Mucosa of descending colon (tissue), 3 donors: ENCODE results near the gene MVD. TPM values are rescaled to one million over a fixed set of nuclear protein-coding genes. Genes with fewer than 3 reads are reported as not detected.
A peak's percentile ranks its signal among the peaks of the same experiment; 100 is the strongest.
"Not testable (repeated sequence)": the region's sequence is repeated elsewhere in the genome, so short reads cannot be mapped to it uniquely, and the experiment has no call there.

Source experiments
- ATAC-seq: fragments of 200-7000 bp; cut with Tn5 transposase; one replicate; pipeline ENCODE4 v1.9.1; 2020; ENCODE audit warnings: mild to moderate bottlenecking, moderate library complexity
- DNase-seq, 3 donors: peaks; one replicate each; pipeline ENCODE4 v3.0.0-alpha.2; 2020
- H3K36me3 ChIP-seq: fragments of 200-600 bp; one replicate; pipeline ENCODE4 v1.8.0; 2021; ENCODE audit warnings: low read depth, mild to moderate bottlenecking
- H3K4me1 ChIP-seq: fragments of 200-600 bp; one replicate; pipeline ENCODE4 v1.8.0; 2021; ENCODE audit warnings: low read depth, mild to moderate bottlenecking
- H3K4me3 ChIP-seq: fragments of 200-600 bp; one replicate; pipeline ENCODE4 v1.8.0; 2021; ENCODE audit warnings: mild to moderate bottlenecking
- H3K9me3 ChIP-seq: fragments of 200-600 bp; one replicate; pipeline ENCODE4 v1.8.0; 2021; ENCODE audit warnings: mild to moderate bottlenecking
- intact Hi-C, 2 donors: fragments of 100-400 bp; cut with DNase I in 1 of 2; cut with micrococcal nuclease in 1 of 2; formaldehyde crosslinking; loops; one replicate each; pipeline versions ENCODE4 v1.11.0 to v1.11.1; 2022; cut with DNase I, micrococcal nuclease
- total RNA-seq, 3 donors: library from RNA; stranded (reverse); fragmentation: NEBNext Ultra II Directional in 2 of 3; extraction: Animal tissue kit (Norgen Biotek cat#: 25700) in 2 of 3; gene quantifications; one replicate each; pipeline versions ENCODE4 v1.2.1 to v1.2.4, GENCODE V29; 2021 to 2023
- TF ChIP-seq, protein P1 (sequence below): fragments of 200-600 bp; IDR thresholded peaks from one replicate; pipeline ENCODE4 v1.8.0; 2022; ENCODE audit warnings: antibody characterized with exemption, mild to moderate bottlenecking
- donor health status: DM: no; HTN: no; CAD: no; lungs with moderate emphysema.
- donor health status: DM: no; HTN: no; CAD: no.
- donor health status: DM: no; HTN: yes; CAD: no.

Gene MVD
- total RNA-seq, 3 donors from 2014 or later: 42.7 to 89.5 (median 72.5) TPM

DNA sequence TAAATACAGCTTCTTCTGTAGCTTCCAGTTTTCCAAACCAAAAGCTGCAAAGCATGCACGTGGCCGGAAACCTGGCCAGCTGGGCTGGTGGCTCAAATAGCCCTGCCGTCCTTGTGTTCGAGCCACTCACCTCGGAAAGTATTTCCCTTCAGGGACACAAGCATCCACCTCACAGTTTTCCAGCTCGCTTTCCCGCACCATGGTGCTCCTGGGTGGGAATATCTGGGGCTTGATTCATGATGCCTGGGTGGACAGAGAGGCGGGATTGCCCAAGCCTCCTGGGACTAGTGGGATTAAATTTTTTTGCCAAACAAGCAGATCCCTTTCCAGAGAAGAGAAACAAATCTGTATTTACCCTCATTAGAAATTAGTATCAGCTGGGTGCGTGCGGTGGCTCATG is 7.1 kb upstream of the MVD start:
- ATAC-seq: no peak
- no peak overlapping the region for H3K4me3 ChIP-seq
- intact Hi-C loops: no loop called here
- DNase-seq: no peak
- H3K36me3 ChIP-seq: no peaks in the 10 kb centered on the region
- TF ChIP-seq, protein P1, sequence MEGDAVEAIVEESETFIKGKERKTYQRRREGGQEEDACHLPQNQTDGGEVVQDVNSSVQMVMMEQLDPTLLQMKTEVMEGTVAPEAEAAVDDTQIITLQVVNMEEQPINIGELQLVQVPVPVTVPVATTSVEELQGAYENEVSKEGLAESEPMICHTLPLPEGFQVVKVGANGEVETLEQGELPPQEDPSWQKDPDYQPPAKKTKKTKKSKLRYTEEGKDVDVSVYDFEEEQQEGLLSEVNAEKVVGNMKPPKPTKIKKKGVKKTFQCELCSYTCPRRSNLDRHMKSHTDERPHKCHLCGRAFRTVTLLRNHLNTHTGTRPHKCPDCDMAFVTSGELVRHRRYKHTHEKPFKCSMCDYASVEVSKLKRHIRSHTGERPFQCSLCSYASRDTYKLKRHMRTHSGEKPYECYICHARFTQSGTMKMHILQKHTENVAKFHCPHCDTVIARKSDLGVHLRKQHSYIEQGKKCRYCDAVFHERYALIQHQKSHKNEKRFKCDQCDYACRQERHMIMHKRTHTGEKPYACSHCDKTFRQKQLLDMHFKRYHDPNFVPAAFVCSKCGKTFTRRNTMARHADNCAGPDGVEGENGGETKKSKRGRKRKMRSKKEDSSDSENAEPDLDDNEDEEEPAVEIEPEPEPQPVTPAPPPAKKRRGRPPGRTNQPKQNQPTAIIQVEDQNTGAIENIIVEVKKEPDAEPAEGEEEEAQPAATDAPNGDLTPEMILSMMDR: no peak
- H3K4me1 ChIP-seq: no peaks in the 10 kb centered on the region
- no peaks in the 10 kb centered on the region for H3K9me3 ChIP-seq

DNA sequence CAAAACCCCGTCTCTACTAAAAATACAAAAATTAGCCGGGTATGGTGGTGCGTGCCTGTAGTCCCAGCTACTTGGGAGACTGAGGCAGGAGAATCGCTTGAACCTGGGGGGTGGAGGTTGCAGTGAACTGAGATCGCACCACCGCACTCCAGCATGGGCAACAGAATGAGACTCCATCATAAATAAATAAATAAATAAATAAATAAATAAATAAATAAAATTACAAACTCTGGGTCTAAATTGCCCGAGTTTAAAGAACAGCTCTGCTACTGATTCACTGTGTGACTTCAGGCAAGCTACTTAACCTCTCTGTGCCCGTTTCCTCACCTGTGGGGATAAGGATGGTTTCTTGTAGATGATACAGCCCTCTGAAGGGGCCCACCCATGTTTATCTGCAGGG is 6.6 kb upstream of the MVD start:
- H3K4me3 ChIP-seq, intact Hi-C loops, H3K4me1 ChIP-seq, DNase-seq, ATAC-seq, H3K36me3 ChIP-seq, H3K9me3 ChIP-seq: not testable (repeated sequence)

DNA sequence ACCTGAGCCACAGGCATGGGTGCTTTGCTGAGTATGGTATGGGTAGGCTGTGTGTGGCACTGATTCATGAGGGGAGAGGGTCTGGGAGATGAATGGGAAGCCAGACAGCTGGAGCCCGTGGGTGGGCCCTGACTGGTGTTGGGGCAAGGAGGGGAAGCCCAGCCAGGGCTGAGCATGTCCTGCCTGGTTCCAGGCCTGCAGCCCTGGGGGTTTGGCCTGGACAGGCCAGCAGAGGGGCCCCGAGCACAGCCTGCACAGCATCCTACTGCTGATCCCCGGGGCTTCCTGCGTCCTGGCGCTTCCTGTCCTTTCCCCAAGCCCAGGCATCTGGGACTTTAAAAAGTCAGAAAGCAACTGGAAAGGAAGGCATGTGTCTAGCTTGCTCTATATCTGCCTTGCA is 4.6 kb upstream of the MVD start:
- ATAC-seq: no peak
- TF ChIP-seq, protein P1: no peak
- intact Hi-C loops: no loop called here
- Histone ChIP-seq H3K36me3 (no peaks in the 10 kb centered on the region), H3K4me3 (no peak overlapping the region), H3K4me1 (peaks cover 3% of the 10 kb centered on the region), H3K9me3 (no peaks in the 10 kb centered on the region)
- no peak for DNase-seq

DNA sequence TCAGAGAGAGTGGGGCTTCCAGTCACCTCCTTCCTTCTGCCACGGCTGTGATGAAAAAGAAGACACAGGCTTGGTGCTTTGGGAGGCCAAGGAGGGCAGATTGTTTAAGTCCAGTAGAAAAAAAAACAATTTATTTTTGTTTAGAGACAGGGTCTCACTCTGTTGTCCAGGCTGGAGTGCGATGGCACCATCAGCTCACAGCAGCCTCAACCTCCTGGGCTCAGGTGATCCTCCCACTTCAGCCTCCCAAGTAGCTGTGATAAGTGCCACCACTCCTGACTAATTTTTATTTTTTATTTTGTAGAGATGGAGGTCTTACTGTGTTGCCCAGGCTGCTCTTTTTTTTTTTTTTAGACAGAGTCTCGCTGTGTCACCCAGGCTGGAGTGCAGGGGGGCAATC is 2.7 kb upstream of the MVD start:
- ATAC-seq (no peak), DNase-seq (no peak)
- intact Hi-C loops: no loop called here
- H3K4me1 ChIP-seq: peaks cover 7% of the 10 kb centered on the region
- no peaks in the 10 kb centered on the region for H3K9me3 ChIP-seq
- TF ChIP-seq, protein P1: no peak
- no peaks in the 10 kb centered on the region for H3K36me3 ChIP-seq
- H3K4me3 ChIP-seq: no peak overlapping the region

DNA sequence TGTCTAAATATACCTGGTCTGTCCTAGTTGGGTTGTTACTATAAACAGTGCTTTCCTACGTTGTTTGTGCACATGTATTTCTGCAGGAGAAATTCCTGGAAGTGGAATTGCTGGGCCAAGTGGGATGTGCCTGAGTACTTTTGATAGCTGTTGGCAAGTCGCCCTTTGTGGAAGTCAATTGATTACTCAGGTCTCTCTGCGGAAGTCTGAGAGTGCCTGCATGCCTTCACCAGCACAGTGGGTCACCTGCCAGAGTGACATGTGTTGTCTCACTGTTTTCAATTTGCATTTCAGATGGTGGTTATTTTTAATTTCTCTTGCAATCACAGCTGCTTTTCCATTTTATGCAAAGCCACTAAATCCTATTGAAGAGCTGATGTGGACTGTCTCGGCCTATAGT is 2.3 kb upstream of the MVD start:
- intact Hi-C loops: no loop called here
- H3K36me3 ChIP-seq: no peaks in the 10 kb centered on the region
- no peak for ATAC-seq
- H3K4me1 ChIP-seq: peaks cover 7% of the 10 kb centered on the region
- no peak overlapping the region for H3K4me3 ChIP-seq
- no peaks in the 10 kb centered on the region for H3K9me3 ChIP-seq
- TF ChIP-seq, protein P1: no peak
- DNase-seq: no peak

DNA sequence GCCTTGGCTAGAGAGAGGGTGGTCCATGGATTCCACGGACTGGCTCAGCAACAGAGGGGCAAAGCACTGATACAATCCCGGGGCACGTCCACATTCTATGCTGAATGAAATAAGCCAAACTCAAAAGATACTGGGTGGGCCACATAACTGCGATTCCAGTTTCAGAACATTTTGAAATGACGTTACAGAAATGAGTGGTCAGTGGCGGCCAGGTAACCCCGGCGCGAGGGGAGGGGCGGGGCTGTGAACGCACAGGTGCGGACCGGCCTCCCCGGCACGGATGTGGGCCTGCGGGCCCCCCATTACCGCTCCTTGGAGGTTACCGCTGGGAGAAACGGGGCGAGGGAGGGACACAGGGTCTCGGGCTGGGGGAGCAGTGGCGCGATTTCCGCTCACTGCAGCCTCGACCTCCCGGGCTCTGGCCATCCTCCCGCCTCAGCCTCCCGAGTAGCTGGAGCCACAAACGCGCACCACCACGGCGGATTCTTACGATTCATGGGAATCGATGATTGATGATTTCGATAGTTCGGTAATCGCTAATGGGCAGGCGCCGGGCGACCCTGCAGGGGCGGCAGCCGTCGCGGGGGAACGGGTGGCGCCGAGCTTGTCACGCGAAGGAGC is 559 bp downstream of the MVD start:
- H3K4me1 ChIP-seq: peaks cover 9% of the 10 kb centered on the region
- H3K36me3 ChIP-seq: no peaks in the 10 kb centered on the region
- peak; percentile 52 to 65 (median 55) for DNase-seq
- TF ChIP-seq, protein P1: no peak
- ATAC-seq: peak; percentile 6
- intact Hi-C loops: no loop called here
- H3K4me3 ChIP-seq: peak overlapping the region; percentile 83
- no peaks in the 10 kb centered on the region for H3K9me3 ChIP-seq
